GM06990 (cell line): ENCODE results near the gene DOK6.
A peak's percentile ranks its signal among the peaks of the same experiment; 100 is the strongest.

Experiments used
- DNase-seq: peaks from one replicate; pipeline ENCODE4 v3.0.0-alpha.2; 2011; ENCODE audit not compliant: insufficient read length; ENCODE audit errors: extremely low read depth
- H3K27me3 ChIP-seq: replicated peaks from 2 replicates; pipeline ENCODE4 v1.6.0; 2011; ENCODE audit warnings: low read length; ENCODE audit not compliant: control insufficient read depth, insufficient read depth
- H3K36me3 ChIP-seq: 2 replicates; pipeline ENCODE4 v1.5.1; 2011; ENCODE audit warnings: low read length; ENCODE audit not compliant: control insufficient read depth, insufficient read depth
- H3K4me3 ChIP-seq: replicated peaks from 2 replicates; pipeline ENCODE4 v1.5.1; 2011; ENCODE audit warnings: low read depth, mild to moderate bottlenecking, control low read depth, low read length
- CTCF ChIP-seq: IDR thresholded peaks from 2 replicates; pipeline ENCODE4 v1.5.1; 2011; ENCODE audit warnings: low read length, control low read depth, mild to moderate bottlenecking, inconsistent platforms; ENCODE audit not compliant: insufficient read depth, poor library complexity, severe bottlenecking

Gene DOK6

GRCh38 chr18:69895066-69896047 lies 494.7 kb downstream of the DOK6 start:
- no peaks in the 10 kb centered on the region for H3K27me3 ChIP-seq
- DNase-seq: no peak
- H3K4me3 ChIP-seq: no peak overlapping the region
- peaks cover 3% of the 10 kb centered on the region for H3K36me3 ChIP-seq
- TF ChIP-seq CTCF: no peak

GRCh38 chr18:69897397-69898108 lies 496.9 kb downstream of the DOK6 start:
- peaks cover 3% of the 10 kb centered on the region for H3K36me3 ChIP-seq
- DNase-seq: peak; percentile 32
- no peaks in the 10 kb centered on the region for H3K27me3 ChIP-seq
- no peak for TF ChIP-seq CTCF
- no peak overlapping the region for H3K4me3 ChIP-seq

- DNase-seq: no peak
- TF ChIP-seq CTCF: no peak
- H3K27me3 ChIP-seq: no peaks in the 10 kb centered on the region
- H3K36me3 ChIP-seq: peaks cover 7% of the 10 kb centered on the region
- H3K4me3 ChIP-seq: no peak overlapping the region
Measured at GRCh38 chr18:69898241-69898861, 497.7 kb downstream of the DOK6 start.
